C4-2B (cell line): ENCODE results near the gene RHNO1.

Experiments
- CTCF ChIP-seq: fragments of 450-650 bp; conservative IDR thresholded peaks from 2 replicates; pipeline ENCODE4 v1.5.1; 2017; ENCODE audit warnings: mild to moderate bottlenecking
- ZFX ChIP-seq: fragments of 450-650 bp; IDR thresholded peaks from 2 replicates; pipeline ENCODE4 v1.6.1; 2017

DNA sequence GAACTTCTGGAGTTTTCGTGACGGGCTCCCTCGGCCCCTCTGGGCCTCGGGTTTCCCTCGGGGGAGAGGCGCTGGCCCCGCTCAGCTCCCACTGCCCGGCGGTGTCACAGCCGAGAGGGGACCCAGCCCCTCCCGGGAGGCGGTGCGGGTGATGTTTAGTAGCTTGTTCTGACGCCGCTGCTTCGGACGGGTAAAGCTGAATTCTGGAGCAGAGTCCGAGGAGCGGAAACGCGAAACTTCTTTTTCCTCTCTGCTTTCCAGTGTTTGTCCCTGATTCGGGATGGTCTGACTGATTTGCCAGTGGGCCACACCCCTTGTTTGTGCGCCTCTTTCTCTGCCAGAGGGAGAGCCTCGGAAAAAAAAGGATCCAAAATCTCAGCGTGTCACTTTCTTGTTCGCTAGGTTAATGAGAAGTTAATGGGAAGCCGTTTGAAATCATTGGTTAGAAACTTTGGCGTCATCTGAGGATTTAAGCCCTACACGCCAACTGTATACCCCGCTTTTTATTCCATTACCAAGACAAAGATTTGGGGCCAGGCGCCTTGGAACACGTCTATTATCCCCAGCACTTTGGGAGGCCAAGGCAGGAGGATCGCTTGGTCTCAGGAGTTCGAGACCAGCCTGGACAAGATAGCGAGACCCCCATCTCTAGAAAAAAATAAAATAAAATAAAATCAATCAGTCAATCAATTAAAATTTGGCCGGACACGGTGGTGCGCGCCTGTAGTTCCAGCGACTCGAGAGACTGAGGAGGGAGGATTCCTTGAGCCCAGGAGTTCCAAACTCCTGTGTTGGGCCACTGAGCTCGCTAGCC lies 14.4 kb downstream of the RHNO1 start:
- TF ChIP-seq CTCF (no peak), ZFX (0 out of 2 replicates have a peak, but pooled peaks have one; percentile 46)
